WTC11 (cell line): ENCODE measurements around the gene KPNA3. TPM values are rescaled to one million over a fixed set of nuclear protein-coding genes. Genes with fewer than 3 reads are reported as not detected.

Source experiments
- ATAC-seq: fragments of 200-7000 bp; cut with Tn5 transposase; 2 replicates; pipeline ENCODE4 v1.10.0; 2021; ENCODE audit warnings: mild to moderate bottlenecking, moderate library complexity
- CTCF ChIA-PET: fragments of 300-600 bp; sonication (Branson Sonifier 250); formaldehyde crosslinking; loops from one replicate; lab custom pipeline; 2021; ENCODE audit warnings: antibody characterized with exemption; lab: Charles Lee
- POLR2A ChIA-PET: fragments of 350-600 bp; sonication (Branson Sonifier 250); formaldehyde crosslinking; loops from one replicate; lab custom pipeline; 2021; ENCODE audit warnings: antibody characterized with exemption; lab: Charles Lee
- DNase-seq: peaks from one replicate; pipeline ENCODE4 v3.0.0; 2021; ENCODE audit warnings: low spot score
- H3K27ac Mint-ChIP-seq: 2 replicates; pipeline ENCODE4 v1.8.0; 2021; ENCODE audit warnings: mixed read lengths
- H3K27me3 Mint-ChIP-seq: 2 replicates; pipeline ENCODE4 v1.8.0; 2021; ENCODE audit warnings: low read depth, mild to moderate bottlenecking, moderate library complexity, mixed read lengths
- H3K36me3 Mint-ChIP-seq: 2 replicates; pipeline ENCODE4 v1.8.0; 2021; ENCODE audit warnings: mixed read lengths
- H3K4me1 Mint-ChIP-seq: 2 replicates; pipeline ENCODE4 v1.8.0; 2022; ENCODE audit warnings: mixed read lengths
- H3K4me3 Mint-ChIP-seq: 2 replicates; pipeline ENCODE4 v1.8.0; 2021; ENCODE audit warnings: mild to moderate bottlenecking, moderate library complexity, mixed read lengths
- H3K9me3 Mint-ChIP-seq: 2 replicates; pipeline ENCODE4 v1.8.0; 2021; ENCODE audit warnings: mixed read lengths
- CREM ChIP-seq: sonication (generic); formaldehyde crosslinking; IDR thresholded peaks from 2 replicates; pipeline ENCODE4 v1.8.1; 2022; ENCODE audit warnings: mild to moderate bottlenecking, missing genetic modification reagents, moderate library complexity
- CTCF ChIP-seq: fragments of 200-600 bp; IDR thresholded peaks from 2 replicates; pipeline ENCODE4 v1.8.0; 2022; ENCODE audit warnings: antibody characterized with exemption
- E2F5 ChIP-seq: sonication (generic); formaldehyde crosslinking; IDR thresholded peaks from 2 replicates; pipeline ENCODE4 v1.8.1; 2022; ENCODE audit warnings: mild to moderate bottlenecking, moderate library complexity, missing genetic modification reagents
- EMX1 ChIP-seq: fragments of 250-450 bp; sonication (Bioruptor Pico); IDR thresholded peaks from 2 replicates; pipeline ENCODE4 v1.8.0; 2021; ENCODE audit warnings: mild to moderate bottlenecking
- ESRRA ChIP-seq: sonication (generic); formaldehyde crosslinking; IDR thresholded peaks from 2 replicates; pipeline ENCODE4 v1.8.1; 2022; ENCODE audit warnings: mild to moderate bottlenecking, missing genetic modification reagents, borderline replicate concordance
- FOXP1 ChIP-seq: sonication (generic); formaldehyde crosslinking; IDR thresholded peaks from 2 replicates; pipeline ENCODE4 v1.8.0; 2022; ENCODE audit warnings: missing genetic modification reagents, mild to moderate bottlenecking, moderate library complexity, borderline replicate concordance
- GABPB1 ChIP-seq: sonication (generic); formaldehyde crosslinking; IDR thresholded peaks from 2 replicates; pipeline ENCODE4 v1.8.1; 2023; ENCODE audit warnings: mild to moderate bottlenecking, missing genetic modification reagents
- JUN ChIP-seq: sonication (generic); formaldehyde crosslinking; IDR thresholded peaks from 2 replicates; pipeline ENCODE4 v1.8.0; 2023; ENCODE audit warnings: mild to moderate bottlenecking, missing genetic modification reagents
- NR2C2 ChIP-seq: sonication (generic); formaldehyde crosslinking; IDR thresholded peaks from 2 replicates; pipeline ENCODE4 v1.8.0; 2022; ENCODE audit warnings: mild to moderate bottlenecking, missing genetic modification reagents
- NR3C1 ChIP-seq: sonication (generic); formaldehyde crosslinking; conservative IDR thresholded peaks from 2 replicates; pipeline ENCODE4 v1.8.1; 2023; ENCODE audit warnings: low read depth, mild to moderate bottlenecking, missing genetic modification reagents
- PRDM15 ChIP-seq: sonication (generic); formaldehyde crosslinking; IDR thresholded peaks from 2 replicates; pipeline ENCODE4 v1.8.0; 2022; ENCODE audit warnings: missing genetic modification reagents
- TEAD1 ChIP-seq: sonication (generic); formaldehyde crosslinking; IDR thresholded peaks from 2 replicates; pipeline ENCODE4 v1.8.0; 2022; ENCODE audit warnings: mild to moderate bottlenecking, missing genetic modification reagents
- TEAD4 ChIP-seq: sonication (generic); formaldehyde crosslinking; IDR thresholded peaks from 2 replicates; pipeline ENCODE4 v1.8.0; 2022; ENCODE audit warnings: mild to moderate bottlenecking, missing genetic modification reagents
- TP53 ChIP-seq: sonication (generic); formaldehyde crosslinking; IDR thresholded peaks from 2 replicates; pipeline ENCODE4 v1.8.1; 2023; ENCODE audit warnings: mild to moderate bottlenecking, missing genetic modification reagents
- USF1 ChIP-seq: sonication (generic); formaldehyde crosslinking; IDR thresholded peaks from 2 replicates; pipeline ENCODE4 v1.8.0; 2022; ENCODE audit warnings: mild to moderate bottlenecking, missing genetic modification reagents
- ZBTB21 ChIP-seq: sonication (generic); formaldehyde crosslinking; IDR thresholded peaks from 2 replicates; pipeline ENCODE4 v1.8.1; 2023; ENCODE audit warnings: mild to moderate bottlenecking, missing genetic modification reagents, borderline replicate concordance
- ZNF121 ChIP-seq: sonication (generic); formaldehyde crosslinking; IDR thresholded peaks from 2 replicates; pipeline ENCODE4 v1.8.0; 2023; ENCODE audit warnings: missing genetic modification reagents
- ZNF317 ChIP-seq: sonication (generic); formaldehyde crosslinking; IDR thresholded peaks from 2 replicates; pipeline ENCODE4 v1.8.1; 2023; ENCODE audit warnings: low read depth, mild to moderate bottlenecking, moderate library complexity, missing genetic modification reagents, borderline replicate concordance
- ZNF423 ChIP-seq: fragments of 250-450 bp; sonication (Bioruptor Pico); IDR thresholded peaks from 2 replicates; pipeline ENCODE4 v2.1.2; 2022; ENCODE audit warnings: mild to moderate bottlenecking, moderate library complexity
- total RNA-seq: library from RNA; stranded (reverse); gene quantifications from 3 replicates; pipeline ENCODE4 v1.2.3, GENCODE V29; 2021
- TF ChIP-seq, protein P1 (sequence below): sonication (generic); formaldehyde crosslinking; conservative IDR thresholded peaks from 2 replicates; pipeline ENCODE4 v1.8.1; 2022; ENCODE audit warnings: mild to moderate bottlenecking, missing genetic modification reagents
- TF ChIP-seq, protein P2 (sequence below): sonication (generic); formaldehyde crosslinking; IDR thresholded peaks from 2 replicates; pipeline ENCODE4 v1.8.1; 2023; ENCODE audit warnings: mild to moderate bottlenecking, missing genetic modification reagents
- TF ChIP-seq, protein P3 (sequence below): sonication (generic); formaldehyde crosslinking; IDR thresholded peaks from 2 replicates; pipeline ENCODE4 v1.8.1; 2022; ENCODE audit warnings: mild to moderate bottlenecking, missing genetic modification reagents, moderate library complexity, borderline replicate concordance
- TF ChIP-seq, protein P4 (sequence below): fragments of 250-450 bp; sonication (Bioruptor Pico); IDR thresholded peaks from 2 replicates; pipeline ENCODE4 v1.9.0; 2021; ENCODE audit warnings: mild to moderate bottlenecking

Gene KPNA3
- total RNA-seq, 1 experiment from 2014 or later, result 44.4 TPM

GRCh38 chr13:49836516-49836915 lies 44.0 kb upstream of the KPNA3 start:
- H3K27me3 Mint-ChIP-seq, result no peaks in the 10 kb centered on the region
- TF ChIP-seq TEAD1 (CRISPR knock-in tag) (no peak), PRDM15 (peak; percentile 90), USF1 (CRISPR knock-in tag) (no peak)
- H3K9me3 Mint-ChIP-seq, result no peaks in the 10 kb centered on the region
- DNase-seq (peak; percentile 48), ATAC-seq (peak; percentile 33; the same call in 1 of the 2 replicates)
- H3K27ac Mint-ChIP-seq, result no peak overlapping the region
- no peaks in the 10 kb centered on the region for H3K36me3 Mint-ChIP-seq
- H3K4me1 Mint-ChIP-seq, result peaks cover 38% of the 10 kb centered on the region
- CTCF ChIA-PET, result interaction anchor here (0.9 to 1.3 kb wide), 2 partner anchors 11 to 100 kb away, joined by 3 to 4 read pairs; partner anchors contain the start of gene SPRYD7
- POLR2A ChIA-PET, result no interaction called here
- no peak overlapping the region for H3K4me3 Mint-ChIP-seq

- peaks cover 7% of the 10 kb centered on the region for H3K9me3 Mint-ChIP-seq
- CTCF ChIA-PET, result no interaction called here
- ATAC-seq, result peak; percentile 43
- TF ChIP-seq GABPB1 (CRISPR knock-in tag), result no peak
- TF ChIP-seq ZNF423 (CRISPR knock-in tag), result no peak
- TF ChIP-seq, all 79 proteins: peak for 0
- no peaks in the 10 kb centered on the region for H3K27me3 Mint-ChIP-seq
- H3K36me3 Mint-ChIP-seq, result peaks cover 3% of the 10 kb centered on the region; the same call in 1 of the 2 replicates
- POLR2A ChIA-PET, result interaction anchor here (0.5 kb wide), 1 partner anchor 11 kb away, joined by 3 read pairs; no protein-coding TSS in a partner anchor
- peaks cover 21% of the 10 kb centered on the region for H3K4me1 Mint-ChIP-seq
- DNase-seq, result no peak
- H3K4me3 Mint-ChIP-seq, result no peak overlapping the region
- 0 out of 2 replicates have a peak overlapping the region, but pooled peaks have one; percentile 81 for H3K27ac Mint-ChIP-seq
Observed at GRCh38 chr13:49833402-49833801, 40.9 kb upstream of the KPNA3 start.

DNA sequence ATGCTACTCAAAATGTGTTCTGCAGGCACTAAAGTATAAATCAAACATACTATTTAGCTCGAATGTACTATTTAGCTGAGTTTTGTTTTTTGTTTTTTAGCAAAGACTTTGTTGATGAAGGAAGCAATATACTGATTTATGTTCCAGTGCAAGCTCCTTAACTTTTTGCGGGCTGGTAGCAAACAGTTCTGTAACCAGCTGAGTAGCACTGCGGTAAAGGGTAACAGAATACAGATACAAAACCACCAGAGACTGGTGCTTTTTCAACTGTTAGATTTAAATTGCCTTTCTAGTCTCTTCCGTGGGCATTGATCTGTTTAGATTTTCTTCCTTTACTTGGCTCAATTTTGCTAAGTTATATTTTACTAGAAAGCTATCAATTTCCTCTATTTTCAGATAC lies 39.0 kb upstream of the KPNA3 start:
- peaks cover 12% of the 10 kb centered on the region for H3K4me1 Mint-ChIP-seq
- no peak overlapping the region for H3K4me3 Mint-ChIP-seq
- DNase-seq (no peak), ATAC-seq (no peak)
- ChIA-PET CTCF (no interaction called here), POLR2A (no interaction called here)
- no peaks in the 10 kb centered on the region for H3K27me3 Mint-ChIP-seq
- peaks cover 3% of the 10 kb centered on the region; the same call in 1 of the 2 replicates for H3K36me3 Mint-ChIP-seq
- H3K9me3 Mint-ChIP-seq, result peaks cover 7% of the 10 kb centered on the region
- H3K27ac Mint-ChIP-seq, result no peak overlapping the region
- TF ChIP-seq JUN (CRISPR knock-in tag) (no peak), E2F5 (CRISPR knock-in tag) (no peak), NR3C1 (CRISPR knock-in tag) (no peak), FOXP1 (CRISPR knock-in tag) (no peak), ZNF121 (CRISPR knock-in tag) (no peak), TEAD1 (CRISPR knock-in tag) (no peak), TP53 (CRISPR knock-in tag) (no peak), ZNF317 (no peak), EMX1 (CRISPR knock-in tag) (no peak), TEAD4 (CRISPR knock-in tag) (no peak), NR2C2 (CRISPR knock-in tag) (no peak), ZBTB21 (CRISPR knock-in tag) (no peak), CREM (no peak), CTCF (no peak), ESRRA (no peak)
- TF ChIP-seq, protein P1, sequence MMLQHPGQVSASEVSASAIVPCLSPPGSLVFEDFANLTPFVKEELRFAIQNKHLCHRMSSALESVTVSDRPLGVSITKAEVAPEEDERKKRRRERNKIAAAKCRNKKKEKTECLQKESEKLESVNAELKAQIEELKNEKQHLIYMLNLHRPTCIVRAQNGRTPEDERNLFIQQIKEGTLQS (CRISPR knock-in tag), result no peak
- TF ChIP-seq, protein P2, sequence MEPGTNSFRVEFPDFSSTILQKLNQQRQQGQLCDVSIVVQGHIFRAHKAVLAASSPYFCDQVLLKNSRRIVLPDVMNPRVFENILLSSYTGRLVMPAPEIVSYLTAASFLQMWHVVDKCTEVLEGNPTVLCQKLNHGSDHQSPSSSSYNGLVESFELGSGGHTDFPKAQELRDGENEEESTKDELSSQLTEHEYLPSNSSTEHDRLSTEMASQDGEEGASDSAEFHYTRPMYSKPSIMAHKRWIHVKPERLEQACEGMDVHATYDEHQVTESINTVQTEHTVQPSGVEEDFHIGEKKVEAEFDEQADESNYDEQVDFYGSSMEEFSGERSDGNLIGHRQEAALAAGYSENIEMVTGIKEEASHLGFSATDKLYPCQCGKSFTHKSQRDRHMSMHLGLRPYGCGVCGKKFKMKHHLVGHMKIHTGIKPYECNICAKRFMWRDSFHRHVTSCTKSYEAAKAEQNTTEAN (CRISPR knock-in tag), result no peak
- TF ChIP-seq, protein P3, sequence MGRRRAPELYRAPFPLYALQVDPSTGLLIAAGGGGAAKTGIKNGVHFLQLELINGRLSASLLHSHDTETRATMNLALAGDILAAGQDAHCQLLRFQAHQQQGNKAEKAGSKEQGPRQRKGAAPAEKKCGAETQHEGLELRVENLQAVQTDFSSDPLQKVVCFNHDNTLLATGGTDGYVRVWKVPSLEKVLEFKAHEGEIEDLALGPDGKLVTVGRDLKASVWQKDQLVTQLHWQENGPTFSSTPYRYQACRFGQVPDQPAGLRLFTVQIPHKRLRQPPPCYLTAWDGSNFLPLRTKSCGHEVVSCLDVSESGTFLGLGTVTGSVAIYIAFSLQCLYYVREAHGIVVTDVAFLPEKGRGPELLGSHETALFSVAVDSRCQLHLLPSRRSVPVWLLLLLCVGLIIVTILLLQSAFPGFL, result no peak
- TF ChIP-seq, protein P4, sequence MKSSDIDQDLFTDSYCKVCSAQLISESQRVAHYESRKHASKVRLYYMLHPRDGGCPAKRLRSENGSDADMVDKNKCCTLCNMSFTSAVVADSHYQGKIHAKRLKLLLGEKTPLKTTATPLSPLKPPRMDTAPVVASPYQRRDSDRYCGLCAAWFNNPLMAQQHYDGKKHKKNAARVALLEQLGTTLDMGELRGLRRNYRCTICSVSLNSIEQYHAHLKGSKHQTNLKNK, result no peak
